Measurements from ENCODE around the gene ADK.

The ADK gene

GRCh38 chr10:74231375-74231774, 80.4 kb downstream of the ADK start:
- in situ Hi-C loops (cut with MboI; ENCODE audit: low sequenced_read_pairs) = no loop called here

GRCh38 chr10:74233281-74233680, 82.3 kb downstream of the ADK start:
- in situ Hi-C loops (cut with MboI; ENCODE audit: low sequenced_read_pairs) = no loop called here

GRCh38 chr10:74234569-74234968, 83.5 kb downstream of the ADK start:
- in situ Hi-C loops (cut with MboI; ENCODE audit: low sequenced_read_pairs) = no loop called here

- in situ Hi-C loops (cut with MboI; ENCODE audit: low sequenced_read_pairs) = no loop called here
Observed at GRCh38 chr10:74238031-74238431, 87.0 kb downstream of the ADK start.

- in situ Hi-C loops (cut with MboI; ENCODE audit: low sequenced_read_pairs) = no loop called here
Observed at GRCh38 chr10:74238516-74238915, 87.5 kb downstream of the ADK start.

- in situ Hi-C loops (cut with MboI; ENCODE audit: low sequenced_read_pairs) = no loop called here
Observed at GRCh38 chr10:74243067-74243466, 92.0 kb downstream of the ADK start.

- in situ Hi-C loops (cut with MboI; ENCODE audit: low sequenced_read_pairs) = no loop called here
Observed at GRCh38 chr10:74244097-74244685, 93.2 kb downstream of the ADK start.

GRCh38 chr10:74244807-74245206, 93.8 kb downstream of the ADK start:
- in situ Hi-C loops (cut with MboI; ENCODE audit: low sequenced_read_pairs) = no loop called here

- in situ Hi-C loops (cut with MboI; ENCODE audit: low sequenced_read_pairs) = no loop called here
Observed at GRCh38 chr10:74246495-74246894, 95.5 kb downstream of the ADK start.

GRCh38 chr10:74249865-74250264, 98.8 kb downstream of the ADK start:
- in situ Hi-C loops (cut with MboI; ENCODE audit: low sequenced_read_pairs) = loop anchor here (25.0 kb wide), 2 partner anchors 762 to 987 kb away; partner anchors contain the start of gene COMTD1

- in situ Hi-C loops (cut with MboI; ENCODE audit: low sequenced_read_pairs) = loop anchor here (25.0 kb wide), 2 partner anchors 757 to 982 kb away; partner anchors contain the start of gene COMTD1
Observed at GRCh38 chr10:74255214-74255613, 104.2 kb downstream of the ADK start.

GRCh38 chr10:74255888-74256357, 104.9 kb downstream of the ADK start:
- in situ Hi-C loops (cut with MboI; ENCODE audit: low sequenced_read_pairs) = loop anchor here (25.0 kb wide), 2 partner anchors 756 to 981 kb away; partner anchors contain the start of gene COMTD1

GRCh38 chr10:74262856-74263255, 111.8 kb downstream of the ADK start:
- in situ Hi-C loops (cut with MboI; ENCODE audit: low sequenced_read_pairs) = loop anchor here (10.0 to 25.0 kb wide), 3 partner anchors 749 to 974 kb away; partner anchors contain the start of gene COMTD1

GRCh38 chr10:74263996-74264395, 113.0 kb downstream of the ADK start:
- in situ Hi-C loops (cut with MboI; ENCODE audit: low sequenced_read_pairs) = loop anchor here (10.0 to 25.0 kb wide), 3 partner anchors 748 to 973 kb away; partner anchors contain the start of gene COMTD1

GRCh38 chr10:74272288-74272687, 121.3 kb downstream of the ADK start:
- in situ Hi-C loops (cut with MboI; ENCODE audit: low sequenced_read_pairs) = loop anchor here (25.0 kb wide), 2 partner anchors 740 to 965 kb away; partner anchors contain the start of gene COMTD1

GRCh38 chr10:74275755-74276290, 124.8 kb downstream of the ADK start:
- in situ Hi-C loops (cut with MboI; ENCODE audit: low sequenced_read_pairs) = no loop called here

- in situ Hi-C loops (cut with MboI; ENCODE audit: low sequenced_read_pairs) = no loop called here
Observed at GRCh38 chr10:74276416-74276815, 125.4 kb downstream of the ADK start.

GRCh38 chr10:74282151-74282847, 131.3 kb downstream of the ADK start:
- in situ Hi-C loops (cut with MboI; ENCODE audit: low sequenced_read_pairs) = no loop called here

GRCh38 chr10:74282848-74283210, 131.8 kb downstream of the ADK start:
- in situ Hi-C loops (cut with MboI; ENCODE audit: low sequenced_read_pairs) = no loop called here

- in situ Hi-C loops (cut with MboI; ENCODE audit: low sequenced_read_pairs) = no loop called here
Observed at GRCh38 chr10:74289188-74289587, 138.2 kb downstream of the ADK start.

GRCh38 chr10:74289951-74290350, 138.9 kb downstream of the ADK start:
- in situ Hi-C loops (cut with MboI; ENCODE audit: low sequenced_read_pairs) = no loop called here

- in situ Hi-C loops (cut with MboI; ENCODE audit: low sequenced_read_pairs) = no loop called here
Observed at GRCh38 chr10:74290708-74291107, 139.7 kb downstream of the ADK start.

Data from HL-60/S4 treated with phorbol 12-myristate 13-acetate at 8.2 ng/mL for 4 days and 3 days (cell line).